Tibial artery (tissue), 4 donors: ENCODE results near the gene TMEM59.
A peak's percentile ranks its signal among the peaks of the same experiment; 100 is the strongest.
"Not testable (repeated sequence)": the region's sequence is repeated elsewhere in the genome, so short reads cannot be mapped to it uniquely, and the experiment has no call there.

ENCODE experiments used
- DNase-seq, 2 donors: peaks; one replicate each; pipeline ENCODE4 v3.0.0-alpha.2; 2019
- H3K27ac ChIP-seq, 2 donors: fragments of 200-600 bp; sonication (generic) in 1 of 2; 1 replicate in 1 of 2; 2 replicates in 1 of 2; pipeline ENCODE4 v1.5.1; 2018 to 2019; ENCODE audit warnings: mild to moderate bottlenecking in 1 of 2
- H3K27me3 ChIP-seq, 2 donors: fragments of 200-600 bp; sonication (generic) in 1 of 2; one replicate each; pipeline versions ENCODE4 v1.5.1 to v1.6.0; 2016 to 2019
- H3K36me3 ChIP-seq, 3 donors: fragments of 200-600 bp; sonication (generic) in 2 of 3; one replicate each; pipeline ENCODE4 v1.5.1; 2016 to 2019; ENCODE audit warnings: mild to moderate bottlenecking in 2 of 3
- H3K4me1 ChIP-seq, 4 donors: fragments of 200-600 bp; sonication (generic) in 2 of 4; 1 replicate in 3 of 4; 2 replicates in 1 of 4; pipeline ENCODE4 v1.5.1; 2016 to 2019
- H3K4me3 ChIP-seq, 2 donors: fragments of 200-600 bp; sonication (generic) in 1 of 2; 1 replicate in 1 of 2; 2 replicates in 1 of 2; pipeline ENCODE4 v1.5.1; 2018 to 2019; ENCODE audit warnings: mild to moderate bottlenecking in 2 of 2
- H3K9me3 ChIP-seq, 3 donors: fragments of 200-600 bp; sonication (generic) in 1 of 3; one replicate each; pipeline ENCODE4 v1.5.1; 2016 to 2019
- CTCF ChIP-seq, 2 experiments: fragments of 200-600 bp in 1 of 2; fragments of 450-650 bp in 1 of 2; IDR thresholded peaks; one replicate each; pipeline ENCODE4 v1.5.1; 2017 to 2019; ENCODE audit warnings: antibody characterized with exemption in 2 of 2, mild to moderate bottlenecking in 1 of 2, moderate library complexity in 1 of 2
- intact Hi-C: fragments of 100-400 bp; cut with DNase I; formaldehyde crosslinking; loops from one replicate; pipeline ENCODE4 v1.15.0; 2023; ENCODE audit warnings: low total_unique reads

Gene TMEM59

GRCh38 chr1:54053745-54054437, 887 bp upstream of the TMEM59 start:
- no peak for TF ChIP-seq CTCF (IDR thresholded peaks at IDR 0.05)
- peaks cover 0 to 46% (median 25%) of the 10 kb centered on the region in 4 donors for H3K4me1 ChIP-seq
- H3K27ac ChIP-seq, result peak overlapping the region; percentile 91 to 99
- H3K4me3 ChIP-seq, result peak overlapping the region; percentile 77 to 97
- H3K36me3 ChIP-seq, result no peaks in the 10 kb centered on the region
- no peaks in the 10 kb centered on the region for H3K9me3 ChIP-seq
- intact Hi-C loops, result no loop called here
- H3K27me3 ChIP-seq, result no peaks in the 10 kb centered on the region
- no peak for DNase-seq

GRCh38 chr1:54052431-54052933, 522 bp downstream of the TMEM59 start:
- intact Hi-C loops, result loop anchor here (1.0 kb wide), 1 partner anchor 106 kb away; the partner anchor contains the start of gene LRRC42
- DNase-seq, result peak in 1 of 2 donors; percentile 24
- Histone ChIP-seq H3K27ac (peak overlapping the region; percentile 91 to 99), H3K4me1 (peaks cover 0 to 60% (median 32%) of the 10 kb centered on the region in 4 donors), H3K4me3 (peak overlapping the region; percentile 77 to 97), H3K36me3 (no peaks in the 10 kb centered on the region), H3K9me3 (no peaks in the 10 kb centered on the region), H3K27me3 (no peaks in the 10 kb centered on the region)
- TF ChIP-seq CTCF (IDR thresholded peaks at IDR 0.05), result no peak

GRCh38 chr1:54051933-54052430, 1.0 kb downstream of the TMEM59 start:
- H3K27ac ChIP-seq, result peak overlapping the region; percentile 91 to 99
- H3K4me3 ChIP-seq, result peak overlapping the region; percentile 77 to 97
- no peak for DNase-seq
- H3K27me3 ChIP-seq, result no peaks in the 10 kb centered on the region
- no peak for TF ChIP-seq CTCF (IDR thresholded peaks at IDR 0.05)
- H3K36me3 ChIP-seq, result no peaks in the 10 kb centered on the region
- no peaks in the 10 kb centered on the region for H3K9me3 ChIP-seq
- intact Hi-C loops, result loop anchor here (1.0 kb wide), 1 partner anchor 106 kb away; the partner anchor contains the start of gene LRRC42
- H3K4me1 ChIP-seq, result peaks cover 0 to 65% (median 34%) of the 10 kb centered on the region in 4 donors

GRCh38 chr1:54050435-54050834, 2.6 kb downstream of the TMEM59 start:
- H3K36me3 ChIP-seq, intact Hi-C loops, H3K27me3 ChIP-seq, H3K4me3 ChIP-seq, H3K27ac ChIP-seq, DNase-seq, H3K9me3 ChIP-seq: not testable (repeated sequence)
- peaks cover 0 to 77% (median 34%) of the 10 kb centered on the region in 4 donors for H3K4me1 ChIP-seq

GRCh38 chr1:54047384-54048305, 5.4 kb downstream of the TMEM59 start:
- H3K27me3 ChIP-seq, result no peaks in the 10 kb centered on the region
- H3K4me3 ChIP-seq, result no peak overlapping the region
- no peak for TF ChIP-seq CTCF (IDR thresholded peaks at IDR 0.05)
- no peaks in the 10 kb centered on the region for H3K9me3 ChIP-seq
- intact Hi-C loops, result no loop called here
- H3K36me3 ChIP-seq, result peaks cover 11 to 19% (median 13%) of the 10 kb centered on the region in 3 donors
- H3K4me1 ChIP-seq, result peaks cover 0 to 65% (median 34%) of the 10 kb centered on the region in 4 donors
- no peak for DNase-seq
- H3K27ac ChIP-seq, result no peak overlapping the region
